ENCODE data around the gene NLRP6. TPM values are rescaled to one million over a fixed set of nuclear protein-coding genes. Genes with fewer than 3 reads are reported as not detected.
"Not testable (repeated sequence)": the region's sequence is repeated elsewhere in the genome, so short reads cannot be mapped to it uniquely, and the experiment has no call there.

The NLRP6 gene
- total RNA-seq, 1 experiment from 2014 or later = not detected

DNA sequence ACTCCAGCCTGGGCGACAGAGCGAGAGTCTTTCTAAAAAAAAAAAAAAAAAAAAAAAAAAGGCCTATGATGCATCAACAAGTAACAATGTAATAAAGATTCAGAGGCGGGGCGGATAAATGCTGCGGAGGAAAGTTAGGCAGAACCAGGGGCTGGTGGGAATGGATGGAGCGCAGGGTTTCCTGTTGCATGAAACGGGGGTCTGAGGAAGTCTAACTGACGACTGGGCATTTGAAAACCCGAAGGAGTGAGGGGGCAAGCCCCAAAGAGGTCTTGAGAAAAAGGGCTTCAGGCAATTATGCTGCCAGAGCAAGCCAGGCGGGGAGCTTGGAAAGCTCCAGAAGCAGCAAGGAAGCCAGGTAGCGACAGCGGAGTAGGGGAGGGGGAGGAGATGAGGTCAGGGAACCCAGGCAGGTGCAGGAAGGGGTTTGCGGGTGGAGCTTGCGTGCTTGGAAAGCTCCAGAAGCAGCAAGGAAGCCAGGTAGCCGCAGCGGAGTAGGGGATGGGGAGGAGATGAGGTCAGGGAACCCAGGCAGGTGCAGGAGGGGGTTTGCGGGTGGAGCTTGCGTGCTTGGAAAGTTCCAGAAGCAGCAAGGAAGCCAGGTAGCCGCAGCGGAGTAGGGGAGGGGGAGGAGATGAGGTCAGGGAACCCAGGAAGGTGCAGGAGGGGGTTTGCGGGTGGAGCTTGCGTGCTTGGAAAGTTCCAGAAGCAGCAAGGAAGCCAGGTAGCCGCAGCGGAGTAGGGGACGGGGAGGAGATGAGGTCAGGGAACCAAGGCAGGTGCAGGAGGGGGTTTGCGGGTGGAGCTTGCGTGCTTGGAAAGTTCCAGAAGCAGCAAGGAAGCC lies 9.0 kb downstream of the NLRP6 start:
- DNase-seq, H3K27me3 ChIP-seq, H3K4me3 ChIP-seq, H3K36me3 ChIP-seq, H3K9me3 ChIP-seq: not testable (repeated sequence)

DNA sequence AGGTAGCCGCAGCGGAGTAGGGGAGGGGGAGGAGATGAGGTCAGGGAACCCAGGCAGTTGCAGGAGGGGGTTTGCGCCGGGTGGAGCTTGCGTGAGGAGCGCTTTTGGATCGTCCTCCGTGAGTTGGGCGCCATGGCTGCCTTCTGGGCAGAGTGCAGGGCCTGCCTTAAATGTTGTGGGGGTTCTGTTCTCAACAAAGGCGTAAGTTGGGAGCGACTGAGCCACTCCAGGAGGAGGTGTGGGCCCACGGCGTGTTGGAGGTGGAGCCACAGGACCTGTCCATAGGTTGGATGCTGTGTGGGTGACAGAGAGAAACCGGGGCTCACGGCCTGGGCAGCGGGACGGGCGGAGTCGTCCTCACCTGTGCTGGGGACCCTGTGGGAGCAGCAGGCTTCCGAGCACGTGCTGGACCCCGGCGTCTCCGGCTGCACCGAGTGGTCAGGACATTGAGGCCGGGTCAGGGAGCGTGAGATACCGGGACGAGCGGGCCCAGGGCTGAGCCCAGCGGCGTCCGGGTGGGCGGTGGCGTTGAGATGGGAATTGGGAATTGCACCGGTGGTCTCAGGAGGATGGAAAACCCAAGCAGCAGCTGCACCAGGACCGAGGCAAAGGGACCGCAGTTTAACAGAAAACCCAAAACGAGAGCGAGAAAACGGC lies 9.7 kb downstream of the NLRP6 start:
- no peaks in the 10 kb centered on the region for H3K36me3 ChIP-seq
- no peak for DNase-seq
- no peaks in the 10 kb centered on the region for H3K9me3 ChIP-seq
- peak overlapping the region; percentile 48 for H3K4me3 ChIP-seq
- peaks cover 5% of the 10 kb centered on the region for H3K27me3 ChIP-seq

DNA sequence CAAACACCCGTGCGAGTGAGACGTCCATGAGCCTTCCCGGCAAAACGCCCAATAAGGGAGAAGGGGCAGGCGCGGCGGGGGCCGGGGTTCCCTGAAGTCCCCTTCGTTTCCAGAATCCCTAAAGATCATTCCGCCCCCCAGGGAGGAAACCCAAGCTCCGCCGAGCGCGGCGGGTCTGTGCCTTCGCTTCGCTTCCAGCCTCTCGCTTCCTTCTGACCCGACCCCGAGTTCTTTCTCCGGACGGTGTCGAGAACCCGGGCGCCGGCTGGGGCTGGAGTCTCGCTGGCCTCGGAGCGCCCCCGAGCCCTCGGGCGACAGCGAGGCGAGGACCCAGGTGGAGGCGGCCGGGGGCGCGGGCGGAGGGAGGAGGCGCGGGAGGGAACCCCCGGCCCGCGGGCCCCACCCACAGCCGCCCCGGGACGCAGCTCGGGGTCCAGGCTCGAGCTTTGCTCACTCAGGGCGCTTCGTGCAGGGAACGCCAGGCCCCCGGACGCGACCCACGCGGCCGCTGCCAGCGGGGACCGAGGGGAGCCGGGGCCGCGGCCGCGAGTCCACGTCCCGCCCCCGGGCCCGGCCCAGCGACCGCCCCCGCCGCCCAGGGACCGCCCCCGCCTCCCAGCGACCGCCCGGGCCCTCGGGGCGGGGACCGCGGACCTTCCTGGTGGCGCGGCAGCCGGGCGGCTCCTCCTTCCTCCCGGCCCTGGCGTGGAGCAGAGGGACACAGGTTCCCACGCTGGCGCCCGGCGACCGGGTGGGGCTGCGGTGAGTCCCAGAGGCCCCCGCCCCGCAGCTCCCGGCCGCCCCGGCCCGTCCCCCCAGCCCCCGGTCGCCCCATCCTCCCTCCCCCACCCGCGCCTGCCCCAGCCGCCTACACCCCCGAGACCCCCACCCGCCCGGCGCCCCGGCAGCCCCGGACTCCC lies 10.5 kb downstream of the NLRP6 start, which contains the start of gene PGGHG:
Gene PGGHG (plus strand): TSS at position 649 of the 920 bp plus-strand sequence. CDS start 691 bp downstream, outside the sequence.
- H3K4me3 ChIP-seq = peak within 1 kb of the TSS; percentile 48
- no peaks in the 10 kb centered on the region for H3K36me3 ChIP-seq
- H3K27me3 ChIP-seq = peaks cover 5% of the 10 kb centered on the region
- DNase-seq = peak; percentile 70
- H3K9me3 ChIP-seq = no peaks in the 10 kb centered on the region

DNA sequence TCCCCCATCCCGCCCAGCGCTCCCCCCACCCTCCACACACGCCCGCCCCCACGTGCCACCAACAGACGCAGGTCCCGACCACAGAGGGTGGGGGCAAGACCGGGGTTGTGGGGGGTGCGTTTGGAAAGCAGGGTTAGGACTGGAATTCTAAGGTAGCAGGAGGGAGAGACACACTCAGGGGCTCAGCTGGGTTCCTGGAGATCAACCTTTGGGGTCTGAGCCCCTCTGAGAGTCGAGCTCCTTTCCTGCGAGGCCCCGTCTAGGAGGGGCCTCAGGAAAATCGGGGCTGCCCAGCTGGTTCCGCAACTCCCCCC lies 11.1 kb downstream of the NLRP6 start:
- peaks cover 5% of the 10 kb centered on the region for H3K27me3 ChIP-seq
- H3K36me3 ChIP-seq = no peaks in the 10 kb centered on the region
- peak overlapping the region; percentile 22; the same call in 1 of the 2 replicates for H3K4me3 ChIP-seq
- no peak for DNase-seq
- H3K9me3 ChIP-seq = no peaks in the 10 kb centered on the region

DNA sequence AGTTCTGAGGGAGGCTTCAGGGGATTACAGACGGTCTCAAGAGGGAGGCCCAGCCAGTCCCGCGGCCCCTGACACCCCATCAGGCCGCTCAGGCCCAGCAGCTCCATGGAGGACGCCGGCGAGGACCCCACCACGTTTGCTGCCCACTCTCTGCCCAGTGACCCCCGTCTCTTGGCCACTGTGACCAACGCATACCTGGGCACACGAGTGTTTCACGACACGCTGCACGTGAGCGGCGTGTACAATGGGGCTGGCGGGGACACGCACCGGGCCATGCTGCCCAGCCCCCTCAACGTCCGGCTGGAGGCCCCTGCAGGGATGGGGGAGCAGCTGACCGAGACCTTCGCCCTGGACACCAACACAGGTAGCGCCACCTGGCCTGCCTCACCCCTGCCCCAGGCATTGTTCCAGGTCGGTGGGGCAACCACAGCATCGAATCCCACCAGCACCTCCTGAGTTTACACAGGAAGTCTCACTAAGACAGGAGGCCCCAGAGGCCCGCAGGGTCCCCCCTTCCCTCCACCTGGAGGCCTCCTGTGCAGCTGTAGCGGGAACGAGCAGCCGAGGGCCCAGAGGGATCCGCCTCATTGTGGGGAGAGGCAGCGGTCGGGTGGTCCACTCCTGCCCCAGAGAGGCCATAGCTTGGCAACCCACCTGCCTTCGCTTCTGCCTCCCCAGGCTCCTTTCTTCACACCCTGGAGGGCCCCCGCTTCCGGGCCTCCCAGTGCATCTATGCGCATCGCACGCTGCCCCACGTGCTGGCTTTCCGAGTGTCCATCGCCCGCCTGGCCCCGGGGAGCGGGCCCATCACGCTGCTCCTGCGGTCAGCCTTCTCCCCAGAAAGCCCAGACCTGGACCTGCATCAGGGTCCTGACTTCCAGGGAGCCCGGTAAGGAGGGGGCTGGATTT lies 11.8 kb downstream of the NLRP6 start:
- peak overlapping the region; percentile 22; the same call in 1 of the 2 replicates for H3K4me3 ChIP-seq
- H3K36me3 ChIP-seq = no peaks in the 10 kb centered on the region
- DNase-seq = no peak
- peaks cover 5% of the 10 kb centered on the region for H3K27me3 ChIP-seq
- H3K9me3 ChIP-seq = no peaks in the 10 kb centered on the region

DNA sequence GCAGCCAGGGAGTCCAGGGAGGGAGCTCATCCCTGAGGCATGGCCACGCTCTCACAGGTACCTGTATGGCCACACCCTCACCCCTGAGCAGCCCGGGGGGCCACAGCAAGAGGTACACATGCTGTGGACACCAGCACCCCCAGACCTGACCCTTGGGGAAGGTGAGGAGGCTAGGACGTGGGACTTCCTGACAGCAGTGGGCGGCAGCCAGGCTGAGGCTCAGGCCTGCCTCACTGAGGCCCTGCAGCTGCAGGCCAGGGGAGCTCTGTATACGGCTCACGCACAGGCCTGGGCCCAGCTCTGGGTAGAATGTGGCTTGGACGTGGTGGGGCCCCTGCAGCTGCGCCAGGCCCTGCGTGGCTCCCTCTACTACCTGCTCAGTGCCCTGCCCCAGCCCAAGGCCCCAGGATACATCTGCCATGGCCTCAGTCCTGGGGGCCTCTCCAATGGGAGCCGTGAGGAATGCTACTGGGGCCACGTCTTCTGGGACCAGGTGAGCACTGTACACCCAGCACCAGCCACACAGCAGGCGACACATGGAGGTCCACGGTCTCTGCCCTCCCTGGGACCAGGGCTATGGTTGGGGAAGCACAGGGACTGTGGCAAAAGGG lies 12.5 kb downstream of the NLRP6 start:
- no peak for DNase-seq
- Histone ChIP-seq H3K36me3 (no peaks in the 10 kb centered on the region), H3K27me3 (peaks cover 5% of the 10 kb centered on the region), H3K4me3 (no peak overlapping the region), H3K9me3 (no peaks in the 10 kb centered on the region)

DNA sequence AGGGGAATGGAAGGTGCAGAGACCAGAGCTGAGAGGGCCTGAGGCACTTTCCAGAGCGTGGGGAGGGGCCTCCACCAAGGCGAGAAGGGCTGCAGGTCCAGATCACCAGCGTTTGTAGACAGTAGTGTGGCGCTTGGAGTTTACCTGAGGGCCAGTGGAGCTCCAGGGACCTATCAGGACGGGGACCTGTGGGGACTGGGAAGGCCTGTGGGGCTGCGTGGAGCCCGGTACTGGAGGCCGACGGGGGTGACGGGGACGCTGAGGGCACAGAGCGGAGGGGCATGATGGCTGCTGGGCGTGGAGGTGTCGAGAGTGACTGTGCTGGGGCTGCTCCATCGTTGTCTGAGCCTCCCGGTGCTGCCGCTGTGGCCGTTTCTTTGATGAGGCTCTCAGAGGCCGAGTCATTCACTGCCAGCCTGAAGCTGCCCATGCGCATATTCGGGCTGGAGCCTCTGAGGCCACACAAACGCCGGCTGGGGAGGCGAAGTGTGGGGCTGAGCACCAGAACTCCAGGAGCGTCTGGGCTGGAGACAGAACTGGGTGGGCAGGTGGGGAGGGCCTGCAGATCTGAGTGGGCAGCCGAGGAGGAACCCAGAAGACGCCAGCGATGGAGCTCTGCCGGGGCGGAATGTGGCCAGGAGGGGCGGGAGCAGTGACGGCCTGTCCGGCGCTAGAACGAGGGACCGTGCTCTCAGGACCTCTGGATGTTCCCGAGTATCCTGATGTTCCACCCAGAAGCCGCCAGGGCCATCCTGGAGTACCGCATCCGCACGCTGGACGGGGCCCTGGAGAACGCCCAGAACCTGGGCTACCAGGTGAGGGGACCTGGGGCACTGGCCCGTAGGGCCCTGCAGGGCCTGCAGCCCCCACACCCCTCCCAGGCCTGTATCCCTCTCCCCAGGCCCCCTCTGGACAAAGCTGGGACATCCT lies 13.3 kb downstream of the NLRP6 start:
- H3K36me3 ChIP-seq = no peaks in the 10 kb centered on the region

DNA sequence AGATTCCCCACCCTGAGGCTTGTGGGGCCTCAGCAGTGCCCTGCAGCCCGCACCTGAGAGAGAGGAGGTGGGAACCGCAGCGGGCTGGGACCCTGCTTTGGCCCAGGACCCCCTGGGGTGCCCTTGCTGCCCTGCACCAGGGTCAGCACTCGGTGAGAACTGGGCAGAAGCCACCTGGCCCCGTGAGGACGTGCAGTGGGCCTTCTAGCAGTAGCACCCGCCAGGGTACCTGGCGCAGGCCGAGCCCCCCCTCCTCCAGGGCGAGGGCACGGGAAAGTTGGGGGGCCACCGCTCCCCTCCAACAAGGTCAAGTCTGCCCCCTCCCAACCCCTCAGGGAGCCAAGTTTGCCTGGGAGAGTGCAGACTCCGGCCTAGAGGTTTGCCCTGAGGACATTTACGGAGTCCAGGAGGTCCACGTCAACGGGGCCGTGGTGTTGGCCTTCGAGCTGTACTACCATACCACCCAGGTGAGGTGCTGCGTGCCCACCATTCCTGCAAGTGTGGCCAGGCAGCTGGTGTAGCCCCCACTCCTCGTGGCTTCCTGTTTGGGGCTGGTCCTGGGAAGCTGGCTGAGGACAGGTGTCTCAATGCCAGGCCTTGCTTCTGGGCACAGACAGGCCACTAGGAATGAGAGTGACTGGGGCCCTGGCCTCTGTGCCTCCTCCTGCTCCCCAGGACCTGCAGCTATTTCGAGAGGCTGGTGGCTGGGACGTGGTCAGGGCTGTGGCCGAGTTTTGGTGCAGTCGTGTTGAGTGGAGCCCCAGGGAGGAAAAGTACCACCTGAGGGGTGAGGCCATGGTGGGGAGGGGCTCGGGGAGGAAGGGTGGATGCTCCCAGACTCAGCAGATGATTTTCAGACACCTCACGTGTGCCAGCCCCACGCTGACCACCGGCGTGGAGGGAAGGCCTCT lies 14.3 kb downstream of the NLRP6 start:
- Histone ChIP-seq H3K9me3 (no peaks in the 10 kb centered on the region), H3K4me3 (no peak overlapping the region), H3K27me3 (peaks cover 5% of the 10 kb centered on the region), H3K36me3 (no peaks in the 10 kb centered on the region)
- no peak for DNase-seq

More for the DNA sequence above, 13.3 kb downstream of the NLRP6 start:
- no peak for DNase-seq
- Histone ChIP-seq H3K27me3 (peaks cover 5% of the 10 kb centered on the region), H3K9me3 (no peaks in the 10 kb centered on the region), H3K4me3 (no peak overlapping the region)

DNA sequence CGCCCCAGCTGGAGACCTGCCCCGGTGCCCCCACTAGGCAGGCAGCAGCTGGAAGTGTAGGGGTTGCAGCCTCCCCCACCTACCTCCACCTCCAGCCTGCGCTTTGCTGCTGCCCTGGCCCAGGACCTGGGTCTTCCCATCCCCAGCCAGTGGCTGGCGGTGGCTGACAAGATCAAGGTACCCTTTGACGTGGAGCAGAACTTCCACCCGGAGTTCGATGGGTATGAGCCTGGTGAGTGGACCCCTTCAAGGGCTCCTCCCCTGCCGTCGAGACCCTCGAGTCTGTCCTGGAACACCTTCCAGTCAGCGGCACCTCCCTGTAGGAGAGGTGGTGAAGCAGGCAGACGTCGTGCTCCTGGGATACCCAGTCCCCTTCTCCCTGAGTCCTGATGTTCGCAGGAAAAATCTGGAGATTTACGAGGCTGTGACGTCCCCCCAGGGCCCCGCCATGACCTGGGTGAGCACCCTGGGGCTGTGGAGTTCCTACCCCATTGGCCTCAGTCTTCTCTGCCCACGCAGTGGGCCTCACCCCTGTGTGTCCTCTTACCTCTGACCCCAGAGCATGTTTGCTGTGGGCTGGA lies 15.2 kb downstream of the NLRP6 start:
- no peaks in the 10 kb centered on the region for H3K9me3 ChIP-seq
- DNase-seq = no peak
- no peaks in the 10 kb centered on the region for H3K36me3 ChIP-seq
- H3K27me3 ChIP-seq = peaks cover under 1% of the 10 kb centered on the region; the same call in 1 of the 2 replicates
- H3K4me3 ChIP-seq = no peak overlapping the region

DNA sequence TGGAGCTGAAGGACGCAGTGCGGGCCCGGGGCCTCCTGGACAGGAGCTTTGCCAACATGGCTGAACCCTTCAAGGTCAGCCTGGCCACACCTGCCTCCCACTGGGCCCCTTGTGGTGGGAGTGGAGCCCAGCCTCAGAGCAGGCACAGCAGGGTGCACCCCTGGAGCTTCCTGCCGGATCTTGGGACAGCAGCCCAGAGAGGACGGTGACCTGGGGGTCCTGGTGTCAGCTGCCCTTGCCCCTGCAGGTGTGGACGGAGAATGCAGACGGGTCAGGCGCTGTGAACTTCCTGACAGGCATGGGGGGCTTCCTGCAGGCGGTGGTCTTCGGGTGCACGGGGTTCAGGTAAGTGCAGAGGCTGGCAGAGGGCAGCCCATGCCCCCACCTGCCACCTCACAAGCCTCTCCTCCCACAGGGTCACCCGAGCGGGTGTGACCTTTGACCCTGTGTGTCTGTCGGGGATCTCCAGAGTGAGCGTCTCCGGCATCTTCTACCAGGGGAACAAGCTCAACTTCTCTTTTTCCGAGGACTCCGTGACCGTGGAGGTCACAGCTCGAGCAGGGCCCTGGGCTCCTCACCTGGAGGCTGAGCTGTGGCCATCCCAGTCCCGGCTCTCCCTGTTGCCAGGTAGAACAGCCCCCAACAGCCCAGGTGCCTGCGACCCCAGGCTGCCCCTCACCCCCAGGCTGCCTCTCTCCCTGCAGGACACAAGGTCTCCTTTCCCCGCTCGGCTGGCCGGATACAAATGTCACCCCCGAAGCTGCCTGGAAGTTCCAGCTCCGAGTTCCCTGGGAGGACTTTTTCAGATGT lies 15.8 kb downstream of the NLRP6 start:
- Histone ChIP-seq H3K36me3 (no peaks in the 10 kb centered on the region), H3K27me3 (no peaks in the 10 kb centered on the region), H3K9me3 (no peaks in the 10 kb centered on the region), H3K4me3 (no peak overlapping the region)
- no peak for DNase-seq

DNA sequence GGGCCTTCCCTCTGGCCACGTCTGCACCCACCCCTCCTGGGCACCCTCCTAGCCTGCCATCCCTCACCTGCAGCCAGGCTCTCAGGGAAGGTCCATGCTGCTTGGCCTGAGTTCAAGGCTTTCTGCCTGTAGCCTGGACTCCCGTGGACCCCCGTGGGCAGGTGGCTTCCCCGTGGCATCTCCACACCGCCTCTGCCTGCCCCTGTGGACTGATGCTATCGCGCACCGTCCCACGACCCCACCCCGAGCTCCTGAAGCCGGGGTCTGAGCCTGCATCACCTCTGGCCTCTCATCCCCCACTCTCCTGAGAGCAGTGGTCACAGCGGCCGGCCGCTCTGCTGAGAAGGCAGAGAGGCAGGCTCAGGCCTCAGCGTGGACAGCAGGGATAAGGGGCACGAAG lies 16.6 kb downstream of the NLRP6 start:
- DNase-seq = no peak
- H3K27me3 ChIP-seq = no peaks in the 10 kb centered on the region
- no peaks in the 10 kb centered on the region for H3K36me3 ChIP-seq
- no peak overlapping the region for H3K4me3 ChIP-seq
- H3K9me3 ChIP-seq = no peaks in the 10 kb centered on the region

DNA sequence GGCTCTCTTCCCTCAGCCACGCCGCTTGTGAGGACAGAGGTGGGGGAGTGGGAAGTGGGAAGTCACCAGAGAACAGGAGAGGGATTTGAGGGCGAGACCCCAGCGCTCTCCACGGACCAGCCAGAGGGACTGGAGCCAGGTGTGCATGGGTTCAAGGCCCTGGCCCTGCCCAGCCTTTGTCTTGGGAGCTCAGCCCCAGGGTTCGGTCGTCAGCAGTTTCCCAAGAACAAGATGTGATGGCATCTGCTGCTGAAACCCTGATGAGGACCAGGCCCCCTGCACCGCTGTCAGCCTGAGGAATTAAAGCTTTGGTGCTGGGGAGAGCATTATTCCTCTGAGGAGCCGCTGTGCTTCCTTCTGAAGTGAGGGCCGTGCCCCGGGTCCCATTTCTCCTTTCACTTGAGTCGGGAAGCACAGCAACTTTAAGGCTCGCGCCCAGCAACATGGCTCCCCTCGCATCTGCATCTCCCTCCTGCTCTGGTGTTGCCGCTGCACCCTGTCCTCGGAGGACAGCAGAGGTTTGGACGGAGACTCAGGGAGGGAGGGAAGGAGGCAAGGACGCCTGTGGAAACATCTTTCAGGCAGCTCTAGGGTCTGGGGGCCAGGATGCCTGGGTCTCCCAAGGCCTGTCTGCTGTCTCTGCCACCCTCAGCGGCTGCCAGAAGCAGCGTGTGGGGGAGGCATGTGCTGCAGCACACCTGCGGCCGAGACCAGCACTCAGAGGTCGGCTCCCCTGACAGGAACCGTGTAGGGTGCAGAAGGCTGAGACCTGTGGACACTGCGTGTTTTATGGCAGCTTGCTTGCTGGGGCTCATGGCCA lies 17.4 kb downstream of the NLRP6 start:
- Histone ChIP-seq H3K36me3 (no peaks in the 10 kb centered on the region), H3K9me3 (no peaks in the 10 kb centered on the region), H3K27me3 (no peaks in the 10 kb centered on the region), H3K4me3 (no peak overlapping the region)
- DNase-seq = no peak

Measured in MG63 (cell line).